Heart right ventricle (tissue), 16 donors: ENCODE results near the gene PCSK5. TPM values are rescaled to one million over a fixed set of nuclear protein-coding genes. Genes with fewer than 3 reads are reported as not detected.

Source experiments
- ATAC-seq, 8 donors: fragments of 200-7000 bp; cut with Tn5 transposase; one replicate each; pipeline ENCODE4 v1.9.1; 2020; ENCODE audit warnings: mild to moderate bottlenecking in 8 of 8, moderate library complexity in 8 of 8, moderate number of reproducible peaks in 1 of 8
- DNase-seq, 2 donors: peaks; one replicate each; pipeline ENCODE4 v3.0.0-alpha.2; 2020
- H3K27ac ChIP-seq, 10 donors: fragments of 200-600 bp; sonication (generic) in 2 of 10; one replicate each; pipeline versions ENCODE4 v1.5.0 to v1.8.0; 2020 to 2022; ENCODE audit warnings: mild to moderate bottlenecking in 3 of 10
- H3K27me3 ChIP-seq, 7 donors: fragments of 200-600 bp; one replicate each; pipeline ENCODE4 v1.8.0; 2021 to 2022; ENCODE audit warnings: mild to moderate bottlenecking in 2 of 7
- H3K36me3 ChIP-seq, 9 donors: fragments of 200-600 bp; sonication (generic) in 1 of 9; one replicate each; pipeline versions ENCODE4 v1.5.0 to v1.8.0; 2020 to 2022; ENCODE audit warnings: mild to moderate bottlenecking in 2 of 9
- H3K4me1 ChIP-seq, 9 donors: fragments of 200-600 bp; sonication (generic) in 1 of 9; one replicate each; pipeline versions ENCODE4 v1.5.0 to v1.8.0; 2020 to 2022; ENCODE audit warnings: mild to moderate bottlenecking in 4 of 9
- H3K4me3 ChIP-seq, 10 donors: fragments of 200-600 bp; sonication (generic) in 2 of 10; one replicate each; pipeline versions ENCODE4 v1.5.0 to v1.8.0; 2020 to 2022; ENCODE audit warnings: mild to moderate bottlenecking in 7 of 10, moderate library complexity in 2 of 10
- H3K9me3 ChIP-seq, 11 donors: fragments of 200-600 bp in 10 of 11; sonication (generic) in 2 of 11; one replicate each; pipeline versions ENCODE4 v1.5.0 to v1.8.0; 2013 to 2022; ENCODE audit warnings: mild to moderate bottlenecking in 2 of 11, control low read depth in 1 of 11, moderate library complexity in 1 of 11
- CTCF ChIP-seq, 9 donors: fragments of 200-600 bp; sonication (generic) in 2 of 9; IDR thresholded peaks; one replicate each; pipeline versions ENCODE4 v1.5.0 to v1.8.0; 2021 to 2022; ENCODE audit warnings: antibody characterized with exemption in 9 of 9, mild to moderate bottlenecking in 5 of 9, moderate library complexity in 1 of 9
- WGBS, 2 donors: extraction: QIAGEN DNeasy Blood & Tissue Kit; methylation state at CpG; one replicate each; pipeline ENCODE4 v1.1.7; 2013; ENCODE audit warnings: inconsistent platforms in 1 of 2; 5-methylcytosine and 5-hydroxymethylcytosine counted together
- intact Hi-C, 10 donors: fragments of 100-400 bp; cut with DNase I; formaldehyde crosslinking; loops; one replicate each; pipeline versions ENCODE4 v1.11.1 to v1.14.2; 2022
- polyA plus RNA-seq, 2 donors: library from polyadenylated mRNA; stranded (reverse); fragments of 200-250 nt; gene quantifications; one replicate each; pipeline ENCODE4 v1.2.3, GENCODE V29; 2013
- total RNA-seq, 10 donors: library from RNA; stranded (reverse); fragmentation: NEBNext Ultra II Directional in 3 of 10; extraction: Animal tissue kit (Norgen Biotek cat#: 25700) in 3 of 10; gene quantifications; one replicate each; pipeline versions ENCODE4 v1.2.1 to v1.2.4, GENCODE V29; 2021 to 2023
- donor health status: Arrhythmogenic right ventricular cardiomyopathy.
- donor health status: ischemic (EF 13 %, LVEDD 7.1; RV severe dilation, severe dysfunction).
- donor health status: healthy with polysubstance abuse.
- donor health status: DM: no; HTN: yes; CAD: no.
- donor health status: DM: no; HTN: no; CAD: no.
- donor health status: ischemic (EF 25% LVEDD 6.9; RV normal size, moderate dysfunction).
- donor health status: ischemic (EF 25% LVEDD 5.7; RV mildly dilated, moderate dysfunction).
- donor health status: healthy.
- donor health status: DM: yes; HTN: yes; CAD: no.
- donor health status: Ischemic cardiomyopathy.
- donor health status: ischemic (EF 35%, LVEDD 5.7; RV mildly dilated, moderate dysfunction).
- donor health status: nonischemic (EF 11% LVEDD 7.7; RV severe dilation, severe dysfunction).
- donor health status: DM: yes; HTN: yes; CAD: no.
- donor health status: PGD.
- donor health status: ischemic (EF 29% LVEDD 5.4; RV normal size, mild dysfunction).
- donor health status: nonischemic (EF 23%, LVEDD 6.1; RV moderate dilation, normal function).

The PCSK5 gene
- total and polyA plus RNA-seq, 12 donors: 1.8 to 8.3 (median 5.7) TPM

- no peaks in the 10 kb centered on the region for H3K27me3 ChIP-seq
- H3K36me3 ChIP-seq: no peaks in the 10 kb centered on the region
- H3K4me3 ChIP-seq: no peak overlapping the region
- H3K9me3 ChIP-seq: no peaks in the 10 kb centered on the region
- peaks cover 0 to 13% (median 0%) of the 10 kb centered on the region in 9 donors for H3K4me1 ChIP-seq
- ATAC-seq (no peak), DNase-seq (no peak)
- H3K27ac ChIP-seq: no peak overlapping the region
- intact Hi-C loops: loop anchor here in 1 of 10 donors (10.0 kb wide), 1 partner anchor 100 kb away; the partner anchor contains the start of gene PCSK5
- no peak for TF ChIP-seq CTCF (IDR thresholded peaks at IDR 0.05)
Measured at GRCh38 chr9:75995066-75995465, 104.6 kb downstream of the PCSK5 start.

- H3K27ac ChIP-seq: no peak overlapping the region
- intact Hi-C loops: loop anchor here in 1 of 10 donors (10.0 kb wide), 1 partner anchor 102 kb away; the partner anchor contains the start of gene PCSK5
- no peaks in the 10 kb centered on the region for H3K27me3 ChIP-seq
- no peak overlapping the region for H3K4me3 ChIP-seq
- H3K4me1 ChIP-seq: peaks cover 0 to 13% (median 0%) of the 10 kb centered on the region in 9 donors
- no peak for TF ChIP-seq CTCF (IDR thresholded peaks at IDR 0.05)
- no peak for DNase-seq
- no peaks in the 10 kb centered on the region for H3K9me3 ChIP-seq
- no peak for ATAC-seq
- no peaks in the 10 kb centered on the region for H3K36me3 ChIP-seq
Measured at GRCh38 chr9:75996726-75997125, 106.3 kb downstream of the PCSK5 start.

- no peak for TF ChIP-seq CTCF (IDR thresholded peaks at IDR 0.05)
- peaks cover 0 to 13% (median 0%) of the 10 kb centered on the region in 9 donors for H3K4me1 ChIP-seq
- H3K27me3 ChIP-seq: no peaks in the 10 kb centered on the region
- no peaks in the 10 kb centered on the region for H3K36me3 ChIP-seq
- intact Hi-C loops: loop anchor here in 1 of 10 donors (10.0 kb wide), 1 partner anchor 102 kb away; the partner anchor contains the start of gene PCSK5
- WGBS, 2 donors: 79 to 87% methylated on average over 1 of the region's 1 CpG
- ATAC-seq: no peak
- no peak for DNase-seq
- H3K27ac ChIP-seq: no peak overlapping the region
- H3K9me3 ChIP-seq: no peaks in the 10 kb centered on the region
- H3K4me3 ChIP-seq: no peak overlapping the region
Measured at GRCh38 chr9:75997206-75997605, 106.7 kb downstream of the PCSK5 start.

GRCh38 chr9:75998096-75998780, 107.8 kb downstream of the PCSK5 start:
- no peak for ATAC-seq
- intact Hi-C loops: loop anchor here in 1 of 10 donors (10.0 kb wide), 1 partner anchor 103 kb away; the partner anchor contains the start of gene PCSK5

More at GRCh38 chr9:75998096-75998780, 107.8 kb downstream of the PCSK5 start:
- no peak for TF ChIP-seq CTCF (IDR thresholded peaks at IDR 0.05)
- H3K4me1 ChIP-seq: peaks cover 0 to 13% (median 0%) of the 10 kb centered on the region in 9 donors
- no peaks in the 10 kb centered on the region for H3K36me3 ChIP-seq
- DNase-seq: no peak
- no peaks in the 10 kb centered on the region for H3K27me3 ChIP-seq
- WGBS, 2 donors: 95% methylated on average over 4 of the region's 4 CpGs
- no peak overlapping the region for H3K4me3 ChIP-seq
- H3K27ac ChIP-seq: no peak overlapping the region
- no peaks in the 10 kb centered on the region for H3K9me3 ChIP-seq
